ENCODE measurements around the gene SUMO3.

The SUMO3 gene

GRCh38 chr21:44762221-44763049 is 55.4 kb downstream of the SUMO3 start:
- no peak for TF ChIP-seq ZNF274 (IDR thresholded peaks at IDR 0.05; ENCODE audit: low read depth, low read length)
- no peak overlapping the region for H3K4me3 ChIP-seq (ENCODE audit: low read length)

- no peak for TF ChIP-seq ZNF274 (IDR thresholded peaks at IDR 0.05; ENCODE audit: low read depth, low read length)
- H3K4me3 ChIP-seq (ENCODE audit: low read length): no peak overlapping the region
Observed at GRCh38 chr21:44761747-44762208, 56.1 kb downstream of the SUMO3 start.

- no peak for TF ChIP-seq ZNF274 (IDR thresholded peaks at IDR 0.05; ENCODE audit: low read depth, low read length)
- H3K4me3 ChIP-seq (ENCODE audit: low read length): no peak overlapping the region
Observed at GRCh38 chr21:44761011-44761729, 56.7 kb downstream of the SUMO3 start.

GRCh38 chr21:44760376-44760775 is 57.5 kb downstream of the SUMO3 start:
- no peak for TF ChIP-seq ZNF274 (IDR thresholded peaks at IDR 0.05; ENCODE audit: low read depth, low read length)
- no peak overlapping the region for H3K4me3 ChIP-seq (ENCODE audit: low read length)

- no peak for TF ChIP-seq ZNF274 (IDR thresholded peaks at IDR 0.05; ENCODE audit: low read depth, low read length)
- H3K4me3 ChIP-seq (ENCODE audit: low read length): no peak overlapping the region
Observed at GRCh38 chr21:44759628-44760285, 58.1 kb downstream of the SUMO3 start.

- TF ChIP-seq ZNF274 (IDR thresholded peaks at IDR 0.05; ENCODE audit: low read depth, low read length): no peak
- H3K4me3 ChIP-seq (ENCODE audit: low read length): no peak overlapping the region
Observed at GRCh38 chr21:44758781-44759627, 58.9 kb downstream of the SUMO3 start.

GRCh38 chr21:44758141-44758561 is 59.7 kb downstream of the SUMO3 start:
- no peak for TF ChIP-seq ZNF274 (IDR thresholded peaks at IDR 0.05; ENCODE audit: low read depth, low read length)
- H3K4me3 ChIP-seq (ENCODE audit: low read length): no peak overlapping the region

- H3K4me3 ChIP-seq (ENCODE audit: low read length): no peak overlapping the region
- no peak for TF ChIP-seq ZNF274 (IDR thresholded peaks at IDR 0.05; ENCODE audit: low read depth, low read length)
Observed at GRCh38 chr21:44757731-44758130, 60.1 kb downstream of the SUMO3 start.

- no peak overlapping the region for H3K4me3 ChIP-seq (ENCODE audit: low read length)
- TF ChIP-seq ZNF274 (IDR thresholded peaks at IDR 0.05; ENCODE audit: low read depth, low read length): no peak
Observed at GRCh38 chr21:44756423-44757185, 61.3 kb downstream of the SUMO3 start.
